Panc1 (cell line): ENCODE measurements around the gene CD1C. TPM values are rescaled to one million over a fixed set of nuclear protein-coding genes. Genes with fewer than 3 reads are reported as not detected.

Experiments used
- ATAC-seq: fragments of 200-7000 bp; cut with Tn5 transposase; 2 replicates; pipeline ENCODE4 v1.9.1; 2020; ENCODE audit warnings: mild to moderate bottlenecking, moderate library complexity
- BruUV-seq: library from RNA; stranded (reverse); fragments of 400-500 nt; replicated peaks from 2 replicates; lab custom pipeline; 2021; lab: Mats Ljungman, UMichigan
- CTCF ChIA-PET: fragments of 300-600 bp; sonication (Branson Sonifier 250); formaldehyde crosslinking; loops from one replicate; lab custom pipeline; 2022; ENCODE audit warnings: antibody characterized with exemption; lab: Charles Lee
- POLR2A ChIA-PET: fragments of 300-600 bp; sonication (Branson Sonifier 250); formaldehyde crosslinking; loops from one replicate; lab custom pipeline; 2022; ENCODE audit warnings: antibody characterized with exemption; lab: Charles Lee
- DNase-seq: peaks from one replicate; pipeline ENCODE4 v3.0.0-alpha.2; 2010; ENCODE audit warnings: low read depth, low spot score
- H3K27ac ChIP-seq: 2 replicates; pipeline ENCODE4 v1.5.1; 2011; ENCODE audit warnings: mild to moderate bottlenecking, low read length, inconsistent platforms
- H3K27me3 ChIP-seq: fragments of 200-500 bp; sonication (Bioruptor generic); 2 replicates; pipeline ENCODE4 v1.6.0; 2014; ENCODE audit warnings: low read length, inconsistent platforms; ENCODE audit not compliant: control insufficient read depth, insufficient read depth
- H3K36me3 ChIP-seq: fragments of 200-500 bp; sonication (Bioruptor generic); 2 replicates; pipeline ENCODE4 v1.5.1; 2014; ENCODE audit warnings: inconsistent platforms, mild to moderate bottlenecking, low read length, moderate library complexity; ENCODE audit not compliant: control insufficient read depth, insufficient read depth
- H3K4me1 ChIP-seq: 2 replicates; pipeline ENCODE4 v1.5.1; 2011; ENCODE audit warnings: inconsistent platforms, mild to moderate bottlenecking, low read length, moderate library complexity; ENCODE audit not compliant: control insufficient read depth, insufficient read depth
- H3K4me3 ChIP-seq, 2 experiments: 2 replicates each; pipeline ENCODE4 v1.5.1; 2011 to 2012; ENCODE audit warnings: low read depth in 2 of 2, low read length in 2 of 2, mild to moderate bottlenecking in 2 of 2, inconsistent platforms in 1 of 2, moderate library complexity in 1 of 2
- H3K9me3 ChIP-seq: fragments of 200-500 bp; sonication (Bioruptor generic); 2 replicates; pipeline ENCODE4 v1.5.1; 2014; ENCODE audit warnings: low read depth, mild to moderate bottlenecking, inconsistent platforms, low read length, moderate library complexity; ENCODE audit not compliant: control insufficient read depth, insufficient read depth
- CTCF ChIP-seq: fragments of 450-650 bp; IDR thresholded peaks from 2 replicates; pipeline ENCODE4 v1.5.1; 2017; ENCODE audit warnings: mild to moderate bottlenecking
- POLR2AphosphoS5 ChIP-seq: IDR thresholded peaks from 2 replicates; pipeline ENCODE4 v1.6.1; 2012; ENCODE audit warnings: mild to moderate bottlenecking, low read depth, low read length, moderate library complexity
- REST ChIP-seq, 2 experiments: IDR thresholded peaks; 2 replicates each; pipeline ENCODE4 v1.6.1; 2011 to 2012; ENCODE audit warnings: low read depth in 2 of 2, control low read depth in 1 of 2, low read length in 1 of 2, mild to moderate bottlenecking in 1 of 2, moderate library complexity in 1 of 2; ENCODE audit not compliant: insufficient read depth in 1 of 2
- SIN3A ChIP-seq: IDR thresholded peaks from 2 replicates; pipeline ENCODE4 v1.6.1; 2012; ENCODE audit warnings: low read depth, mild to moderate bottlenecking, low read length, moderate library complexity, borderline replicate concordance; ENCODE audit not compliant: insufficient read depth
- TCF7L2 ChIP-seq: IDR thresholded peaks from 2 replicates; pipeline ENCODE4 v1.6.1; 2011; ENCODE audit warnings: mild to moderate bottlenecking, low read depth, low read length, inconsistent platforms
- in situ Hi-C: cut with HindIII; loops from 2 replicates; pipeline ENCODE4 v1.10.0; 2016; ENCODE audit warnings: low sequenced_read_pairs, low pct_unique_long_range_greater_than_20kb
- intact Hi-C: fragments of 100-400 bp; cut with micrococcal nuclease; formaldehyde crosslinking; loops from one replicate; pipeline ENCODE4 v1.10.0; 2022; ENCODE audit not compliant: unreplicated experiment
- total RNA-seq: library from RNA; stranded (reverse); gene quantifications from one replicate; pipeline ENCODE4 v1.2.1, GENCODE V29; 2021; ENCODE audit not compliant: unreplicated experiment

Gene CD1C
- total RNA-seq, 1 experiment from 2014 or later, result not detected

GRCh38 chr1:158248118-158248517 lies 41.6 kb upstream of the CD1C start:
- ATAC-seq (no peak), DNase-seq (no peak)
- Histone ChIP-seq H3K4me1 (no peaks in the 10 kb centered on the region), H3K9me3 (no peaks in the 10 kb centered on the region), H3K27ac (no peak overlapping the region), H3K36me3 (no peaks in the 10 kb centered on the region), H3K4me3 (no peak overlapping the region), H3K27me3 (no peaks in the 10 kb centered on the region)
- intact Hi-C loops, result no loop called here
- BruUV-seq, result no TSS peak
- POLR2A ChIA-PET, result no interaction called here
- TF ChIP-seq POLR2AphosphoS5 (no peak), CTCF (no peak), TCF7L2 (no peak), REST (IDR thresholded peaks at IDR 0.05; ENCODE audit: insufficient read depth in 1 of 2, low read depth in 2 of 2, low read length in 1 of 2) (no peak), SIN3A (no peak)
- in situ Hi-C loops, result no loop called here
- CTCF ChIA-PET, result no interaction called here

GRCh38 chr1:158248771-158249170 lies 41.0 kb upstream of the CD1C start:
- intact Hi-C loops, result no loop called here
- TF ChIP-seq TCF7L2, result no peak
- no peak for TF ChIP-seq SIN3A
- no peak for TF ChIP-seq REST (IDR thresholded peaks at IDR 0.05; ENCODE audit: insufficient read depth in 1 of 2, low read depth in 2 of 2, low read length in 1 of 2)
- no peak for TF ChIP-seq POLR2AphosphoS5
- no peak for TF ChIP-seq CTCF
- H3K27me3 ChIP-seq, result no peaks in the 10 kb centered on the region
- in situ Hi-C loops, result no loop called here
- H3K4me1 ChIP-seq, result no peaks in the 10 kb centered on the region
- H3K36me3 ChIP-seq, result no peaks in the 10 kb centered on the region
- BruUV-seq, result no TSS peak
- no peaks in the 10 kb centered on the region for H3K9me3 ChIP-seq
- POLR2A ChIA-PET, result no interaction called here
- ATAC-seq (no peak), DNase-seq (no peak)
- CTCF ChIA-PET, result no interaction called here
- H3K4me3 ChIP-seq, result no peak overlapping the region
- no peak overlapping the region for H3K27ac ChIP-seq
